Kidney (tissue), 14 donors: Measurements from ENCODE around the gene EPAS1. TPM values are rescaled to one million over a fixed set of nuclear protein-coding genes. Genes with fewer than 3 reads are reported as not detected.

ENCODE experiments used
- DNase-seq, 5 donors: peaks; one replicate each; pipeline ENCODE4 v3.0.0-alpha.2; 2013 to 2020
- FAIRE-seq: peaks from 2 replicates; lab custom pipeline; 2012; peaks lifted over from hg19 to GRCh38; lab: Jason Lieb, UNC
- H3K27ac ChIP-seq, 2 donors: one replicate each; pipeline ENCODE4 v1.7.0; 2013; ENCODE audit warnings: low read depth in 2 of 2, low read length in 2 of 2, inconsistent platforms in 1 of 2
- H3K27me3 ChIP-seq: one replicate; pipeline ENCODE4 v1.7.1; 2013; ENCODE audit warnings: low read length, inconsistent platforms; ENCODE audit not compliant: control insufficient read depth, insufficient read depth
- H3K36me3 ChIP-seq, 3 donors: one replicate each; pipeline versions ENCODE4 v1.7.0 to v1.7.1; 2013; ENCODE audit warnings: low read length in 3 of 3, control low read depth in 1 of 3, inconsistent platforms in 1 of 3; ENCODE audit not compliant: insufficient read depth in 3 of 3, control insufficient read depth in 2 of 3
- H3K4me1 ChIP-seq, 3 donors: one replicate each; pipeline versions ENCODE4 v1.7.0 to v1.7.1; 2013; ENCODE audit warnings: low read length in 3 of 3, inconsistent platforms in 1 of 3, low read depth in 1 of 3; ENCODE audit not compliant: control insufficient read depth in 2 of 3, insufficient read depth in 2 of 3
- H3K4me3 ChIP-seq, 3 donors: one replicate each; pipeline versions ENCODE4 v1.7.0 to v1.8.1; 2013; ENCODE audit warnings: low read length in 3 of 3, control low read depth in 1 of 3, inconsistent platforms in 1 of 3
- H3K9ac ChIP-seq, 3 donors: one replicate each; pipeline versions ENCODE4 v1.7.0 to v1.7.1; 2013; ENCODE audit warnings: low read length in 3 of 3, control low read depth in 1 of 3, inconsistent platforms in 1 of 3
- H3K9me3 ChIP-seq, 3 donors: one replicate each; pipeline versions ENCODE4 v1.7.0 to v1.7.1; 2013; ENCODE audit warnings: low read length in 3 of 3, control low read depth in 1 of 3, inconsistent platforms in 1 of 3; ENCODE audit not compliant: control insufficient read depth in 2 of 3, insufficient read depth in 1 of 3
- intact Hi-C: fragments of 100-400 bp; cut with DNase I; formaldehyde crosslinking; loops from one replicate; pipeline ENCODE4 v1.11.1; 2022
- polyA plus RNA-seq: library from polyadenylated mRNA; stranded (reverse); fragments of 350-450 nt; fragmentation: Illumina TruSeq; extraction: RNeasy Lipid Tissue Mini Kit (QIAGEN cat#74804); gene quantifications from one replicate; pipeline ENCODE4 v1.2.3, GENCODE V29; 2014; ENCODE audit warnings: low read depth, low replicate concordance; ENCODE audit not compliant: insufficient read depth
- total RNA-seq: library from RNA; stranded (reverse); fragmentation: NEBNext Ultra II Directional; extraction: Animal tissue kit (Norgen Biotek cat#: 25700); gene quantifications from one replicate; pipeline ENCODE4 v1.2.1, GENCODE V29; 2021
- TF ChIP-seq, protein P1 (sequence below): IDR thresholded peaks from 3 replicates; pipeline ENCODE4 v1.5.1; 2012; ENCODE audit warnings: mild to moderate bottlenecking, moderate library complexity, borderline replicate concordance; ENCODE audit not compliant: insufficient read depth; ENCODE audit errors: extremely low read depth
- donor health status: control.
- donor health status: control.
- donor health status: control.
- donor health status: control.
- donor health status: control.
- donor health status: DM: yes; HTN: yes; CAD: no.
- donor health status: Normal renal cell carcinoma (clear cell type).

The EPAS1 gene
- total and polyA plus RNA-seq, 2 donors from 2014 or later = 142 to 398 TPM

GRCh38 chr2:46353509-46353908 is 56.3 kb downstream of the EPAS1 start:
- TF ChIP-seq, protein P1, sequence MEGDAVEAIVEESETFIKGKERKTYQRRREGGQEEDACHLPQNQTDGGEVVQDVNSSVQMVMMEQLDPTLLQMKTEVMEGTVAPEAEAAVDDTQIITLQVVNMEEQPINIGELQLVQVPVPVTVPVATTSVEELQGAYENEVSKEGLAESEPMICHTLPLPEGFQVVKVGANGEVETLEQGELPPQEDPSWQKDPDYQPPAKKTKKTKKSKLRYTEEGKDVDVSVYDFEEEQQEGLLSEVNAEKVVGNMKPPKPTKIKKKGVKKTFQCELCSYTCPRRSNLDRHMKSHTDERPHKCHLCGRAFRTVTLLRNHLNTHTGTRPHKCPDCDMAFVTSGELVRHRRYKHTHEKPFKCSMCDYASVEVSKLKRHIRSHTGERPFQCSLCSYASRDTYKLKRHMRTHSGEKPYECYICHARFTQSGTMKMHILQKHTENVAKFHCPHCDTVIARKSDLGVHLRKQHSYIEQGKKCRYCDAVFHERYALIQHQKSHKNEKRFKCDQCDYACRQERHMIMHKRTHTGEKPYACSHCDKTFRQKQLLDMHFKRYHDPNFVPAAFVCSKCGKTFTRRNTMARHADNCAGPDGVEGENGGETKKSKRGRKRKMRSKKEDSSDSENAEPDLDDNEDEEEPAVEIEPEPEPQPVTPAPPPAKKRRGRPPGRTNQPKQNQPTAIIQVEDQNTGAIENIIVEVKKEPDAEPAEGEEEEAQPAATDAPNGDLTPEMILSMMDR = no peak
- intact Hi-C loops = no loop called here
- no peaks in the 10 kb centered on the region for H3K27me3 ChIP-seq
- peaks cover 0 to 19% (median 16%) of the 10 kb centered on the region in 3 donors for H3K4me1 ChIP-seq
- H3K27ac ChIP-seq = no peak overlapping the region
- H3K36me3 ChIP-seq = peaks cover 0 to 68% (median 26%) of the 10 kb centered on the region in 3 donors
- no peak overlapping the region for H3K9ac ChIP-seq
- no peaks in the 10 kb centered on the region for H3K9me3 ChIP-seq
- FAIRE-seq (no peak), DNase-seq (no peak)
- H3K4me3 ChIP-seq = no peak overlapping the region

DNA sequence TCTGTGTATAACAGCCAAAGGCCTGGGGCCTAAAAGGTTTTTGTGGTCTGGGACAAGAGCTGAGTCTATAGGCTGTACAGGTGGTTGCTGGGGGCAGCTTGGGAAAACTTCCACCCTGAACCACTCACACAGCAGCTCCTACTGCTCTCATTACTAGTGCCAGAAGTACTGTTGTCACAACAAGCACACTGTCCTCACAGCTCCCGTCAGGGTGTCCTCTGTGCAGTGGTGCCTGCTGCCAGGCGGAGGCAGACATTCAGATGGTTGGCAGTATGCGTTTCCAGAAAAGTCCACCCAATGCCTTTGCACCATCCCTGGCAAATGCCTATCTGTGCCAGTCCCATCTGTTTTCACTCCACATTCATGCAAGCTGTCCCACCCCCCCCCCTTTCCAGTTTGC is 58.5 kb downstream of the EPAS1 start:
- TF ChIP-seq, protein P1 = no peak
- intact Hi-C loops = no loop called here
- no peak overlapping the region for H3K4me3 ChIP-seq
- H3K36me3 ChIP-seq = peaks cover 0 to 72% (median 29%) of the 10 kb centered on the region in 3 donors
- H3K27me3 ChIP-seq = no peaks in the 10 kb centered on the region
- peaks cover 0 to 13% (median 8%) of the 10 kb centered on the region in 3 donors for H3K4me1 ChIP-seq
- DNase-seq (no peak), FAIRE-seq (no peak)
- no peaks in the 10 kb centered on the region for H3K9me3 ChIP-seq
- no peak overlapping the region for H3K9ac ChIP-seq
- no peak overlapping the region for H3K27ac ChIP-seq

- Histone ChIP-seq H3K4me3 (no peak overlapping the region), H3K9ac (no peak overlapping the region), H3K4me1 (peaks cover 0 to 5% (median 1%) of the 10 kb centered on the region in 3 donors), H3K36me3 (peaks cover 0 to 77% (median 35%) of the 10 kb centered on the region in 3 donors), H3K9me3 (no peaks in the 10 kb centered on the region), H3K27me3 (no peaks in the 10 kb centered on the region), H3K27ac (no peak overlapping the region)
- intact Hi-C loops = no loop called here
- FAIRE-seq (no peak), DNase-seq (no peak)
- TF ChIP-seq, protein P1 = no peak
These were observed 59.8 kb downstream of the EPAS1 start for GRCh38 chr2:46356991-46357390.

- FAIRE-seq (no peak), DNase-seq (no peak)
- no peak overlapping the region for H3K9ac ChIP-seq
- intact Hi-C loops = no loop called here
- H3K27me3 ChIP-seq = no peaks in the 10 kb centered on the region
- H3K9me3 ChIP-seq = no peaks in the 10 kb centered on the region
- H3K27ac ChIP-seq = no peak overlapping the region
- H3K36me3 ChIP-seq = peaks cover 0 to 79% (median 37%) of the 10 kb centered on the region in 3 donors
- no peaks in the 10 kb centered on the region for H3K4me1 ChIP-seq
- no peak overlapping the region for H3K4me3 ChIP-seq
- TF ChIP-seq, protein P1 = no peak
These were observed 61.5 kb downstream of the EPAS1 start for GRCh38 chr2:46358713-46359112.
